ENCODE results near the gene PCDHGA6.
A peak's percentile ranks its signal among the peaks of the same experiment; 100 is the strongest.

The PCDHGA6 gene

GRCh38 chr5:141419074-141419880, 45.6 kb downstream of the PCDHGA6 start:
- DNase-seq (ENCODE audit: low spot score), result no peak

- DNase-seq (ENCODE audit: low spot score), result peak; percentile 13
These were observed 47.3 kb downstream of the PCDHGA6 start, which contains the start of gene PCDHGA11 for GRCh38 chr5:141420855-141421488. Gene PCDHGA11 (plus strand): TSS chr5:141421051. CDS start chr5:141421228, 177 bp downstream.

- no peak for DNase-seq (ENCODE audit: low spot score)
These were observed 47.8 kb downstream of the PCDHGA6 start for GRCh38 chr5:141421489-141421855.

GRCh38 chr5:141422742-141423291, 49.1 kb downstream of the PCDHGA6 start:
- no peak for DNase-seq (ENCODE audit: low spot score)

- DNase-seq (ENCODE audit: low spot score), result no peak
These were observed 54.2 kb downstream of the PCDHGA6 start for GRCh38 chr5:141427783-141428426.

Data from COLO829 (cell line).